Stimulated activated CD4-positive, alpha-beta T cell treated with anti-CD3 and anti-CD28 coated beads, Interleukin-1b, Interleukin-23, amount 100 ng/mL, for 48 hours (primary cell): ENCODE measurements around the gene DNAJB1.
A peak's percentile ranks its signal among the peaks of the same experiment; 100 is the strongest.
"Not testable (repeated sequence)": the region's sequence is repeated elsewhere in the genome, so short reads cannot be mapped to it uniquely, and the experiment has no call there.

Source experiments
- DNase-seq: peaks from one replicate; pipeline ENCODE4 v3.0.0-alpha.2; 2020

DNAJB1 gene

DNA sequence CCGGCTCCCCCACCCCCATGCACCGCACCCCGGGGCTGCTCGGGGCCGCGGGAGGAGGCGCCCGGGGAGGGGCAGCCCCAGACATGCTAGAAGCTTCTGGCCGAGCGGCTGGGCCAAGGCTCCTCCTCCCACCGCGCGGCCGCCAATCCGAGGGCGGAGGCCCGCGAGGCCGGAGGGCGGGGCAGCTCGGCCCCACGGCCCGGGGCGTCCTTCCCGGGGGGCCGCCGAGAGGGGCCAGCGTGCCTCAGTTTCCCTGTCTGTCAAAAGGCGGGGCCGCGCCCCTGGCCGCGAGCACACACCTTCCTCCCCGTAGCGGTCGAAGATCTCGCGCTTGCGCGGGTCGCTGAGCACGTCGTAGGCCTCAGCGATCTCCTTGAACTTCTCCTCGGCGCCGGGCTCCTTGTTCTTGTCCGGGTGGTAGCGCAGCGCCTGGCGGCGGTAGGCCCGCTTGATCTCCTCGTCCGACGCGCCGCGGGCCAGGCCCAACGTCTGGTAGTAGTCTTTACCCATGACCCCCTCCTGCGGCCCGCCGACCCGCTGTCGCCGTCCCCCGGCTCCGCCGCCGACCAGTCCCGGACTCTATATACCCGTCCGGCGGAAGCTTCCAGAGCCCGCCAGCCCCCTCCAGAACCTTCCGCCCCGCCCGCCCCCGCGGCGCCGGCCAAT is at the start of gene DNAJB1:
Gene DNAJB1 (minus strand): TSS at position 558 of the 666 bp plus-strand sequence. CDS start 48 bp downstream, at position 510.
- DNase-seq, result peak; percentile 60

DNA sequence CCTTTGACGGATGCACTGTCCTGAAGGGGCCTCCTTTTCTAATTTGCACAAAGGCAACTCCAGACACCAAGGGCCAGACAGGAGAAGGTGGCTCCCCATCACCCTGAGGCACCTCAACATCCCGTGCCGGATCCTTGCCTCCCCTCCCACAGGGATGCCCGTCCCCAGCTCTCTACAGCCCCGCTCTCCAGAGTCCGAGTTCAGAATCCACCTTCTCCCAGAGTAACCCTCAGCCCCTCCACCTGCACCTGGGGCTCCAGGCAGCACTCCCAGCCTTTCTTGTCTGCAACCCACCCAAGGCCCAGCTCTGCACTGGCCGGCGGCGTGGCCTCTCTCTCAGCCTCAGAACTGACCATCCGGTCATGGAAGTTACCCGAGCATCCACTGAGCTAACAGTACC is 48.9 kb upstream of the DNAJB1 start:
- DNase-seq, result no peak

DNA sequence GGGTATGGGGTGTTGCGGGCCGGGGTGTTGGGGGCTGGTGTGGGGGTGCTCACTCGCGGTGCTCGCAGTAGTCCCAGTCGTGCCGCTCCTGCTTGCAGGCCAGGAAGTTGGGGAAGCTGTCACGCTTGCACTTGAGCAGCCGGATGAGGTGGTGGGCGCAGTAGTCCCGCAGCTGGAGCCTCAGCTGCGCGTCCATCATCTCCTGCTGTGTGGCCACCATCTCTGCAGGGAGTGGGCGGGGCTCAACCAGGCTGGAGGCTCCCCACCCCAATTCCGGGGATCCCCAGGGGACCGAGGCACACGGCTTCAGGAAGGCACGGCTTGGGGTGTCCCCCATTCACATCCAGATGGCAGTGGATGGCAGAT is 48.5 kb upstream of the DNAJB1 start:
- DNase-seq, result no peak

DNA sequence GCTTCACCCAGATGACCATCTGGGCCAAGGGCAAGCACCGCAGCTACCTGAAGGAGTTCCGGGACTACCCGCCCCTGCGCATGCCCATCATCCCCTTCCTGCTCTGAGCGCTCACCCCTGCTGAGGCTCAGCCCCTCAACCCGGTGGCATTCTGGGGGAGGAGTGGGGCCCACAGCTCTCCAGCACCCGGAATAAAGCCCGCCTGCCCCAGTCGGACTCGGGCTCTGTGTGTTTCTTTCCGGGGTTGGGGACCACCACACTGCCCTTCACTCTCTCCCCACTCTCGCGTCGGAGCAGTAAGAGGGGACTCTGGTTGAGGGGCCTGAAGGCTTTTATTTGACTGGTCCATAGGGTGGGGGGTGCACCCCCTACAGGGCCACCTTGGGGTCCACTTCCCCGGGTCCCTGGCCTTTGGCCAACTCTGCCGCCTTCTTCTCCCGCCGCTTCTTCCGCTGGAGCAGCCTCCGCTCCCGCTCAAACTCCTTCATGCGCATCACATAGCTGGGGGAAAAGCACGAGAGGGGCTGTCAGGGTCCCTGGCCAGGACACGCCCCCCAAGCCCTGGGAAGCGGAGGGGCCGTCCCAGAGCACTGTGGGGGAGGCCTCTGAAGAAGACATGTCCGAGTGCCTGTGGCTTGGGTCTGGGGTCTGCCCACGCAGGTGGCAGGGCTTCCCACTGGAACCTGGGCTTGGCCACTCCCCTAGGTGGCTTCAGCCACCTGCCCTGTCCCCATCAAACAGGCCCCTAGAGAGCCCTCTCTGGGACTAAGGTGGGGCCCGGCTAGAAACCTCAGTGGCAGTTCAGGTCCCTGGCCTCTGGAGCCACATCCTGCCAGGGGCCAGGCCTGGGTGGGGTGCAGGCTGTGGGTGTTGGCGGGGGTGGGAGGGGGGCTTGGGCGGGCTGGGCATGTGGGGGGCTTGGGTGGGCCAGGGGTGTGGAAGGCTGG is 47.8 kb upstream of the DNAJB1 start:
- DNase-seq, result no peak

DNA sequence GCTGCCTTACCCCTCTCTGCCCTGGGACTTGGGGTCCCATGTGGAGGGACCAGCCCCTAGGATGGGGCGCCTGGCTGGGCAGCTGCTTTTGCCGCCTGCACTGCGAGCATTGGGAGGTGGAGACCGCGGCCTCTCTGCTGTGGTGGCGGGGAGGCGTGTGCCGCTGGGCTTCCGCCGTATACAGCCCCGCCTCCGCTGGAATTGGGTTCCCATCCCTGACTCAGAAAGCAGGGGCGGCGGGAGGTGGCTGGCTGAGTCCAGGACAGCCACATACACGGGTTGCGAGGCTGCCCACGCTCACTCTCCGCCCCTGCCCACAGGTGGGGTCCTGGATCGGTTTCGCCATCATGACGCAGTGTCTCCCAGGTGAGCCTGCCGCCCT is 47.1 kb upstream of the DNAJB1 start:
- DNase-seq, result no peak

DNA sequence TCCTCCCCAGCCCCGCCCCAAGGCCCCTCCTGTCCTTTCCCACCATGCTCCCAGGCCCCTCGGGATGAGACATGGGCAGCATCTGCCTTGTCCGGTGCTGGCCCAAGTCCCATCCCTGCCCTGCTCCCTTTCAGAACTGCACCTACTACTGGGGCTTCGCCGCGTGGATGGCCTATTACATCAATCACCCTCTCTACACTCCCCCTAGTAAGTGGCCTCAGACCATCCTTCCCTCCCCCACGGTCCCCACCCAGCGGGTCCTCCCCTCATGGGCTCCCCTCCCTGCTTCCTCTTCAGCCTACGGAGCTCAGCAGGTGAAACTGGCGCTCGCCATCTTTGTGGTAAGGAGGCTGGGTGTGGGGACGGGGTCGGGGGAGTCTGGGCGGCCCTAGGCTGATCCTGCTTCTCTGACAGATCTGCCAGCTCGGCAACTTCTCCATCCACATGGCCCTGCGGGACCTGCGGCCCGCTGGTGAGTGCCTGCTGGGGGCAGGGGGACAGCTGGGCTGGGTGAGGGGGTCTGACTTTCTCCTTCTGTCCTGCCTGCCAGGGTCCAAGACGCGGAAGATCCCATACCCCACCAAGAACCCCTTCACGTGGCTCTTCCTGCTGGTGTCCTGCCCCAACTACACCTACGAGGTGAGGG is 46.6 kb upstream of the DNAJB1 start:
- not testable (repeated sequence) for DNase-seq

DNA sequence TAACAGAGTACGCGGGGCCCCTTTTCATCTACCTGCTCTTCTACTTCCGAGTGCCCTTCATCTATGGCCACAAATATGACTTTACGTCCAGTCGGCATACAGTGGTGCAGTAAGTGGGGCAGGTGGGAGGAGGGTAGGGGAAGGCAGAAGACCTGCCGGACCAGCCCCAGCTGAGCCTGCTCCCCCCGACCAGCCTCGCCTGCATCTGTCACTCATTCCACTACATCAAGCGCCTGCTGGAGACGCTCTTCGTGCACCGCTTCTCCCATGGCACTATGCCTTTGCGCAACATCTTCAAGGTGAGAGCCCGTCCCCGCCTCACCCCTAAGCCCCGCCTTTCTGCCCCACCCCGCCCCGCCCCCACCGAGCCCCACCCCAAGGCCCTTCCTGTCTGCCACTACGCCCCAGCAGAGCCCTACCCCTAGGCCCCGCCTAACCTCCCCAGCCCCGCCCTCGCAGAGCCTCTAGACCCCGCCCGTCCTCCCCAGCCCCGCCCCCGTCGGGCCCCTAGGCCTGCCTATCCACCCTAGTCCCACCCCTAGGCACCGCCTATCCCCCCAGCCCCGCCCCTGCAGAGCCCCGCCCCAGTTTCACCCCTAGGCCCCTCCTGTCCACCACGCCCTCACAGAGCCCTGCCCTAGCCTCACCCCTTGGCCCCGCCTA is 45.9 kb upstream of the DNAJB1 start:
- DNase-seq, result peak; percentile 86

DNA sequence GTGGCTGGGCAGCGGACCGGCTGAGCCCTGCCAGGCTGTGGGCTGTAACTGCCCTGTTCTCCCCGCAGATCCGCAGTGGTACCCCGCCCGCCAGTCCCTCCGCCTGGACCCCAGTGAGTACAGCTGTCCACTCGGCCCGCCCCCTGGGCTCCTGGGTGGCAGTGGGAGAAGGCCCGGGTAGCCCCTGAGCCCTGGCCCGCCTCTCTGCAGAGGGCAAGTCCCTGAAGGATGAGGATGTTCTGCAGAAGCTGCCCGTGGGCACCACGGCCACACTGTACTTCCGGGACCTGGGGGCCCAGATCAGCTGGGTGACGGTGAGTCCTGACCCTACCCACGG is 45.4 kb upstream of the DNAJB1 start:
- no peak for DNase-seq

DNA sequence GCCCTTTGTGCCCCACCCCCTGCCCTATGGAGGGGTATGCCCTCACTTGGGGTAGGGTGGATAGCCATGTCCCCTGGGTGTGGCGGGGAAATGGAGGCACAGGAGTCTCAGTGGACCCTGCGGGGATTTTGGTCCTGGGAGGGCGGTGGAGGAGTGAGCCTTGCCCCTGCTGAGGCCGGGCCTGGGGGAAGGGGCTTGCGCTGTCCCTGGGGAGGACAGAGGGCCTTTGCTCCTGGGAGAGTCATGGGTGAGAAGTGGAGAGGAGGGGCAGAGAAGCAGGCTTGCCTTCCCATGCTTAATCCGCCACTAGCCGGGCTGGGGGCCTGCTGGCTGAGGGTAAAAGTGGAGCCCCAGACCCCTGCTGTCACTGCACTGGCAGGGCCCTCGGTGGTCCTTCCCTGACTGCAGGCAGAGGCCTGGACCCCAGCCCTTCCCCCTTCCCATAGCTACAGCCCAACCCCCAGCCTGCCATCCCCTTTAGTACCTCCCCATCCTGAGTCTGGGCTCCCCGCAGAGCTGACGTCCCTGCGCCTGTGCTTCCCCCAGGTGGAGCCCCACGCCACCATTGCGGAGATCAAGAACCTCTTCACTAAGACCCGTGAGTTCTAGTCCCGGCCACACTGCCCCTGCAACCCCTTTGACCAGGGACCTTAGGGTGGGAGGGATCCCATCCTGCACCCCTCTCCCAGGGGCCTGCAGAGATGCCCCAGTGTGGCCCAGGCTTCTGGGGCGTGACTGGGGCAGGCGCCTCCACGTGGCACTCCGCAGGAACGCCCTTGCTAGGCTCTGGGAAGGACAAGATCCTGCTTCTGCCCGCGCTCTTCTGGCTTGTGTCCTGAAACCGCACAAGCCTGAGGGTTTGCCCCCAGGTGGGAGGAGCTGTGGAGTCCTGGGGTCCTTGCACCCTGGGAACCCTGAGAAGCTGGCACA is 44.7 kb upstream of the DNAJB1 start:
- DNase-seq, result no peak

DNA sequence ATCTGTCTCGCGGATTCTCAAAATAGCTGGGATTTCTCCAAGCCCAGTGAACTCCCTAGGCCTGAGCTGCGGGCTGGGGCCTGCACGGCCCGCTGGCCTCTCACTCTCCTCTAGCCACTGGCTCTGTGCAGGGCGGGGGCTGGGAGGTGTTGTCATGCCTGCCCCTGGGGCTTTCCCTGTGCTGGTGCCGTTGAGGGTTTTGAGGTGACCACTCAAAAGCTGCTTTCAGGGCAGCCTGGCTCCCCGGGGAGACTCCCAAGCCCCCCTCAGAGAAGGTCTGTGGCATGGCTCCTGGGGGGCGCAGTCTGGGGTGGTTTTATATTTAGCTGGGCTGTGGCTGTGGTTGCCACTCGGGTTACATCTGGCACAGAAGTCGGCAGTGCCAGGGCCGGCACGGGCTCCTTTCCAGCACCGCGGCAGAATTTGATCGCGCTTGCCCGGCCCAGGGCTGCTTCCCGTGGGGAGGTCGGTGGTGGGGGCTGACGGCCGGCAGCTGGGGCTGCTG is 43.7 kb upstream of the DNAJB1 start:
- DNase-seq, result no peak

DNA sequence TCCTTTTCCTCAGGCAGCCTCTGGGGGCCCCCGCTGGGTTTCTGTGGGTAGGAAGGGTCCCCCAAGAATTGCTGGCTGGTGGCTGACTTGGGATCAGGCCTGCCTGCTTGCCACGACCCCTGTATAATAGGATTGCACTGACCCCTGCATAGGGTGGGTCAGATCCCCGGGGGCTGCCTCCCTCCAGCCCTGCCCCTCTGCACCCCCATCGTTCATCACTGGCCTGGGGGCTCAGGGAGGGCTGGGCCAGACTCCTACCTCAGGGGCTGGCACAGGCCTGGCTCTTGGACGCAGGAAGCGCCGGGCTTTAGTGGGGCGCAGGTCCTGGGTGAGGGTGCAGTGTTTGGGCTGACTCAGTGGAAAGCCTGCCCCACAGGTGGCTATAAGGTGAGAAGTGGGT is 43.1 kb upstream of the DNAJB1 start:
- no peak for DNase-seq

DNA sequence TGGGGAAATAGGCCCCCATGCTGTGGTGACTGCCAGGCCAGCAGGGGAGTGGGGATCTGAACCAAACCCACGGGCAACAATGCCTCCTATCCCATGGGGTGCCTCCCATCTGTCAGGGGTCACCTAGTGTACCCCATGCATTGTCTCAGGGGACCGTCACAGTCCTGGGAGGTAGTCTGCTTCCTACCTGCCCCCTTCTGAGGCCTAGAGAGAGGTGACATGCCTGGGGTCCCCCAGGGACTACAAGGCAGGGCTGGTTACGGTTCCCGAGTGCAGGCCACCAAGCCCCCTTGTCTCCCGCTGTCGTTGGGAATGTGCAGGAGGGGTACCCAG is 42.5 kb upstream of the DNAJB1 start:
- DNase-seq, result no peak

DNA sequence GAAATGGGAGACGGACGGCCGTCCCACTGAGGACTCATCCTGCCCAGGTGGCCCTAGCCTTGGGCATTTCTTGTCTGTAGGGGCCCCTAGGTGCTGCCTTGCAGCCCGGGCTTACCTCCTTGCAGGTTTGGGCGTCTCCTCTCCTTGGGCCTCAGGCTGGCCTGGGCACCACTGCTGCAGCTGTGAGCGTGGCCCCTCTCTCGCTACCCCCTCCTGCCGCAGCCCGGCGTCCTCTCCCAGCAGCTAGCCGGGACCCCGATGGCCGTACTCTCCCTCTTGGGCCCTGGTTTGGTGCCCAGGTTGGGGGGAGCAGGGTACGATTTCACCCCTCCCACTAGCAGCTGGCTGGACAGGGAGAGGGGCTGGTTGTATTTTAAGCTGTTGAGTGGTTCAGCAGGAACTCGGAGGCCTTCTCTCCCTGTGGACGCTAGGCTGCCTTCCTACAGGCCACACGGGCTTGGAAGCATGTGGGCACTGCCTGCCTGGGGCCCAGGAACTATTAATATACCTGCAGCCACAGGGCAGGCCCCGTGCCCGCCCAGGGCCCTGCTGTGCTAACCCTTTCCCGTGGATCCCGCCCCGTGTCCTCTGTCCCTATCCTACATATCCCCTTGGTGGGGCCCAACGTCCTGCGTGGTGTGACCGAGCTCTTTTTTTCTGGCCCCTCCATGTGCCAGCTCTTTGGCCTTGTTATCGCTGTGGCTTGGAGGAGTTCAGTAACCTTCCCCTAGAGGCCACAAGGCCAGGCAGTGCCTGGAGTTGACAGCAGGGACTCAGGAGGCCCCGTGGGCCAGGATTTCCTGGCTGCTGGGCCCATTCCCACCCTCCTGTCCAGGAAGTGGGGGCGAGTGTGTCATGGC is 41.9 kb upstream of the DNAJB1 start:
- DNase-seq, result no peak

DNA sequence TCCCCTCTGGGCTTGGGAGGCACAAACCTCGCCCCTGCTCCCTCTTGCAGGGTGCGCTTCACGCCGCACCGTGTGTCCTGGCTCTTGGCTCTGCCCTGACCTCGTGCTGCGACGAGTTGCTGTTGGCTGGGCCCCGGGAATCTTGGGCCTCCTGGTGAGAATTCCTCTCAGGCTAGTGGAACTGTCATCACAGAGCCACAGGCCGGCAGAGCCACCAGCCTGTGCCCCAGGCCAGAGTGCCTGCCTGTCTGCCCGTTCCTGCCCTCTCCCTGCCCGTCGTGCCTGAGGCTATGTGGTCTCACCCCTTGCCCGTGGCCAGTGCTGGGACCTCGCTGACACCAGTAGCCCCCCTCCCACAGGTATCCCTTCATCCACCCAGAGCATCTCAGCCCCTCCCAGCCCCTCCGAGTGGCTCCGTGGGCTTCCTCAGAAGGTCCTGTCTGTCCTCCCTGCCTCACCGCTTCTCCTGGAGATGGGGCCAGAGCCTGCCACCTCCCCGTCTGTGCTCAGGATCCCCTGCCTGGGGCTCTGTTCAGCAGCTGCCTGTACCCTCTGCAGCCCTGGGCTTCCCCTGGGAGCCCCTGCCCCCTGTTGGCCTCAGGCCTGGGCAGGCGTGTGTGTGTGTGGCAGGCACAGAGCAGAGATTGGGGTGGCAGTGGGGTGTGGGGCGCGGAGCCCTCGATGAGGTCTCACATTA is 40.3 kb upstream of the DNAJB1 start:
- DNase-seq, result no peak

DNA sequence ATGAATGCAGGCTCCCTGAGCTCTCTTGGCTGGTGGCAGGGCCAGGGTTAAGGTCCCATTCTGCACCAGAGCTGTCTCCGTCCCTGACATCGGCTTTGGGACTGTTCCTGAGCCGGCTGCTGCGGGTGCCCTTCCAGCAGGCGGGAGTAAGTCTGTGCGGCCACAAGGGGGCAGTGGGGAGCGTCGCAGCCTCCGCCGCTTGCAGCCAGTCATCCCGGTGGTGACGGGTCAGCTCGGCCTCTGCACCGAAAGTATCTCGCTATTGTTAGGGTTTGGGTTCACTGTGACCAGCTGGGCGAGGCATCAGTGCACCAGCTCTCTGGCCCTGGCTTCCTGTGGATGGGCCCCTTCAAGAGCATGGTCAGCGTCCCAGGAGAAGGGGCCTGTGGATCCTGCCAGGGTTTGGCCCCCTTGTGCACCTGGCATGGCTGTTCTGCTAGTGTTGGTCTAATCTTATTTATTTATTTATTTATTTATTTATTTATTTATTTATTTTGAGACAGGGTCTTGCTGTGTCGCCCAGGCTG is 38.5 kb upstream of the DNAJB1 start:
- DNase-seq, result peak; percentile 77

DNA sequence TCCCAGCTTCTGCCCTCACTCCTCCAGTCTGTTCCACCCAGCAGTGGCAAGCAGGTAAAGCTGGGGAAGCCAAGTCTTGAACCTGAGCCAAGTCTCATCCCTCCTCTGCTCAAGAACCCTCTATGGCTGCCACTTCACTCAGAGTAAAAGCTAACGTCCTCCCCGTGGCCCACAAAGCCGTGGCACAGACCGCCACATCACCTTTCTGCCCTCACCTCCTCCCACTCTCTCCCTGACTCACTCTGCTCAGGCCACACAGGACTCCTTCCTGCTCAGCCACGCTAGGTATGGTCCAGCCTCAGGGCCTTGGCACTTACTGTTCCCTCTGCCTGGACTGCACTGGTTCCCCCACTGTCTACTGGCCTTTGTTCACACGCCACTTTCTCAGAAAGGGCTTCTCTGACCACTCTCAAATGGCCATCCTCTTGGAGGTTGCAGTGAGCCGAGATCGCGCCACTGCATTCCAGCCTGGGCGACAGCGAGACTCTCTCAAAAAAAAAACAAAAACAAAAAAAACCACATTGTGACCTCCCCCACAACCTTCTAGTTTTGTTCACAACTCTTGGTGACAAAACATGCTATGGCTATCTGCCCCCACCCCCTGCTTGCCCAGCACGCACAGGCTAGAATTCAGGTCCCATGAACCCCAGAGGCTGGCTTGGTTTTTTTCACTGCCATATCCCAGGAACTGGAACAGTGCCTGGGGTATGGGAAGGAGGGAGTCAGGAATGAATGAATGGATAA is 37.9 kb upstream of the DNAJB1 start:
- DNase-seq, result no peak

DNA sequence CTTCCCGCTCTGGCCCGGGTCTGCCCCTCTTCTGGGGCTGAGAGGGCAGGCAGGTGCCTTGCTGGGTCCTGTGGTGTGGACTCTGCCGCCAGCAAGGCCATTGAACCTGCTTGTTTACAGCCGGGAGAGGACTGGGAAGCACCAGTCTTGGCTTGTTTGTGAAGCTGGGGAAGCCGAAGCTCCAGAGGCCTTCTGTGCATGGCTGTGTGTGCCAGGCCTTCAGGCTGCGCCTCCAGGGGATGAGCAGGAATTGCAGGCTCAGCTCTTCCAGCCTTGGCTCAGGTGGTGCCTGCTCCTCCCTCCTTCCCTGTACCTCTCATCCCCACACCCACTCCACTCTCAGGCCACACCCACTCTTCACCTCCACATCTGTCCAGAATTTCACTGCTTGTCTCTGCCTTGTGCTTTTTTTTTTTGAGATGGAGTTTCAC is 36.2 kb upstream of the DNAJB1 start:
- DNase-seq, result no peak

DNA sequence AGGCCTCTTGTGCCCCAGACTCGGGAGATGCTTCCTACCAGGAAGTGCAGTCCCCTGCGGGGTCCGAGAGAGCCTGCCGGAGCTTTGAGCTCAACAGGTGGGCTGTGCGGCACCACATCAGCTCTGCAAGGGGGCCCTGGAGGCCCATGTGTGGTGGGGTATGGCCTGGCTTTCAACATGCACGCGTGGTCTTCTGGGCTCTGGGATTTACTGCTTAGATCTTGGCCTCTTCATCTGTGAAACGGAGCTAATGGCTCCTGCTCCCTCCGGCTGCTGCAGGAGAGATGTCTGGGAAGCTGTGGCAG is 35.7 kb upstream of the DNAJB1 start:
- DNase-seq, result no peak

DNA sequence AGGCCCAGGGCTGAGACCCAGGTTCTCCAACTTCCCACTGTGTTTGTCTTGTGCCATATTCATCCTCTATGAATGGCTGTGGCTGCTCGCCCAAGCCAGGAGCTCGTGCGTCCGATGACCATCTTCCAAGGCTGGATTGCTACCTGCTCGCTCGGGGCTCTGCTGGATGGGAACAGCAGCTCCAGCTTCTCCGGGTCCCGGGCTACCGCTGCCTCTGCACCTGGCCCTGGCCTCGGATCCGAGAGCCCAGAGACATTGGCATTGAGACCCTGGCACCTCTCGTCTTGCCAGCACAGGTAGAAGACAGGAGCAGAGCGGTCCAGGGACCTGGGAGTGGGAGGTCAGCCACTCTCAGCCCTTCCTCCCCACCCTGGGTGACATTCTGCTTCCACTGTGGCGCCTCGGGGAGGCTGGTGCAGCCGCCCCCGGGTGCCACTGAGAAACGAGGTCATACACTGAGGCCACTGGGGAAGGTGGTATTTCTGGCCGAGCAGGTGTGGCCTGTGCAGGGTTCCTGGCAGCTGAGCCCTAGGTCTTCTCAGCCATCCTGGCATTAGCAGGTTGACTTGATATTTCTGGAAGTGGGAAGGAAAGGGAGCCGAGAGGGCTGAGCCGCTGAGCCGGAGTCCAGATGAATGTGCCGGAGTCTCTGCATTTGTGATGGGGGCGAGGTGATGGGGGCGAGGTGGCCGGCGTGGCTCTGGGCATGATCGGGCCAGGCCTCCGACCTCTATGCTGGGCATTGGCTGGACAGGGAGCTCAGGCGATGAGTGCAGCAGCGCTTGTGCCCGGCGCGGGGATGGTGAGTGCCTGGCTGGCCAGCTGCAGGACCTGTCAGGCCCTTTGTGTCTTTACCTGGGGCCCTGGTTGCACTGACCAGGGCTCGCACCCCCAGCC is 35.1 kb upstream of the DNAJB1 start:
- DNase-seq, result no peak
